ENCODE results near the gene MRE11.

GRCh38 chr11:94537031-94537600 is 43.5 kb upstream of the MRE11 start:
- no peak for TF ChIP-seq REST (IDR thresholded peaks at IDR 0.05; ENCODE audit: insufficient read depth in 1 of 2, low read depth in 2 of 2, low read length in 2 of 2)
- TF ChIP-seq POLR2AphosphoS5 (IDR thresholded peaks at IDR 0.05; ENCODE audit: low read depth, low read length): no peak

Measured in PFSK-1 (cell line).